K562 (cell line): ENCODE measurements around the gene CCDC9. TPM values are rescaled to one million over a fixed set of nuclear protein-coding genes. Genes with fewer than 3 reads are reported as not detected.
A peak's percentile ranks its signal among the peaks of the same experiment; 100 is the strongest.

ENCODE experiments used
- COPS2 ChIP-seq: fragments of 450-650 bp; conservative IDR thresholded peaks from 2 replicates; pipeline ENCODE4 v1.6.1; 2016; ENCODE audit warnings: mild to moderate bottlenecking, moderate library complexity
- DACH1 ChIP-seq: fragments of 450-650 bp; IDR thresholded peaks from 2 replicates; pipeline ENCODE4 v1.6.1; 2018; ENCODE audit not compliant: partially characterized antibody
- DIDO1 ChIP-seq: fragments of 450-650 bp; IDR thresholded peaks from 2 replicates; pipeline ENCODE4 v1.6.1; 2016; ENCODE audit warnings: low read depth, missing biosample characterization, missing genetic modification characterization
- FOSL1 ChIP-seq: fragments of 200-800 bp; sonication (Bioruptor generic); conservative IDR thresholded peaks from 2 replicates; pipeline ENCODE4 v1.6.1; 2016; ENCODE audit warnings: missing genetic modification characterization, missing compliant biosample characterization
- HIVEP1 ChIP-seq: fragments of 250-450 bp; sonication (Bioruptor Pico); IDR thresholded peaks from 2 replicates; pipeline ENCODE4 v1.4.0; 2020; ENCODE audit warnings: mild to moderate bottlenecking
- MEF2D ChIP-seq: conservative IDR thresholded peaks from 2 replicates; pipeline ENCODE4 v1.6.1; 2016; ENCODE audit warnings: low read depth, missing genetic modification characterization, missing compliant biosample characterization
- NR4A1 ChIP-seq, 2 experiments: fragments of 250-450 bp in 1 of 2; fragments of 450-650 bp in 1 of 2; sonication (Bioruptor Pico) in 1 of 2; IDR thresholded peaks; 2 replicates each; pipeline versions ENCODE4 v1.4.0 to v1.6.1; 2016 to 2020; ENCODE audit warnings: mild to moderate bottlenecking in 2 of 2, missing compliant biosample characterization in 1 of 2, missing genetic modification characterization in 1 of 2, moderate library complexity in 1 of 2
- RAD51 ChIP-seq: fragments of 450-650 bp; IDR thresholded peaks from 2 replicates; pipeline ENCODE4 v1.7.1; 2016; ENCODE audit warnings: low read depth, mild to moderate bottlenecking, borderline replicate concordance
- SREBF2 ChIP-seq: sonication (generic); formaldehyde crosslinking; IDR thresholded peaks from 2 replicates; pipeline ENCODE4 v1.4.0; 2020; ENCODE audit warnings: mild to moderate bottlenecking, missing genetic modification reagents
- TAL1 ChIP-seq: fragments of 450-650 bp; IDR thresholded peaks from 2 replicates; pipeline ENCODE4 v1.6.1; 2016; ENCODE audit warnings: mild to moderate bottlenecking
- ZKSCAN8 ChIP-seq: fragments of 200-800 bp; sonication (Bioruptor generic); IDR thresholded peaks from 2 replicates; pipeline ENCODE4 v1.6.1; 2016; ENCODE audit warnings: missing genetic modification characterization, missing compliant biosample characterization
- ZNF212 ChIP-seq: fragments of 450-650 bp; formaldehyde crosslinking; IDR thresholded peaks from 2 replicates; pipeline ENCODE4 v1.4.0; 2020; ENCODE audit warnings: mild to moderate bottlenecking
- ZNF707 ChIP-seq: fragments of 250-450 bp; sonication (Bioruptor Pico); conservative IDR thresholded peaks from 2 replicates; pipeline ENCODE4 v1.8.0; 2022; ENCODE audit warnings: inconsistent platforms, mild to moderate bottlenecking, moderate library complexity
- polyA plus RNA-seq, 8 experiments: library from polyadenylated mRNA; depleted of rRNA in 4 of 8; stranded (reverse) in 5 of 8; unstranded in 3 of 8; fragments of >200 nt; fragmentation: Nextera tagmentation in 2 of 8; fragmentation: Illumina TruSeq in 1 of 8; extraction: Ambion mirVana in 2 of 8; extraction: Trizol in 1 of 8; gene quantifications; 2 replicates each; pipeline versions ENCODE4 v1.2.1 to v1.2.3, GENCODE V29; 2011 to 2014; ENCODE audit warnings: inconsistent platforms in 1 of 8, missing spikeins in 1 of 8
- total RNA-seq, 7 experiments: library from RNA; depleted of rRNA in 6 of 7; stranded (reverse); fragments of >200 nt in 6 of 7; fragmentation: Illumina TruSeq in 2 of 7; extraction: Trizol in 2 of 7; gene quantifications; 2 replicates each; pipeline versions ENCODE4 v1.2.1 to v1.2.3, GENCODE V29; 2011 to 2021; ENCODE audit warnings: low replicate concordance in 1 of 7
- TF ChIP-seq, protein P1 (sequence below): sonication (generic); formaldehyde crosslinking; IDR thresholded peaks from 2 replicates; pipeline ENCODE4 v1.8.1; 2023; ENCODE audit warnings: mild to moderate bottlenecking, missing genetic modification reagents
- TF ChIP-seq, protein P2 (sequence below): fragments of 450-650 bp; conservative IDR thresholded peaks from 2 replicates; pipeline ENCODE4 v1.6.1; 2016; ENCODE audit warnings: missing genetic modification characterization, low read depth, mild to moderate bottlenecking, control low read depth, missing compliant biosample characterization
- TF ChIP-seq, protein P3 (sequence below): fragments of 450-650 bp; formaldehyde crosslinking; IDR thresholded peaks from 2 replicates; pipeline ENCODE4 v1.4.0; 2020; ENCODE audit warnings: mild to moderate bottlenecking, moderate library complexity
- TF ChIP-seq, protein P4 (sequence below): sonication (generic); formaldehyde crosslinking; IDR thresholded peaks from 2 replicates; pipeline ENCODE4 v1.8.0; 2022; ENCODE audit warnings: mild to moderate bottlenecking, missing genetic modification reagents
- TF ChIP-seq, protein P5 (sequence below): sonication (generic); IDR thresholded peaks from 2 replicates; pipeline ENCODE4 v1.6.1; 2016
- TF ChIP-seq, protein P6 (sequence below): IDR thresholded peaks from 3 replicates; pipeline ENCODE4 v1.6.1; 2011; ENCODE audit warnings: borderline replicate concordance, mild to moderate bottlenecking; ENCODE audit not compliant: insufficient read length, insufficient read depth

CCDC9 gene
- total and polyA plus RNA-seq, 9 of the 15 experiments (the other 6 are each of a cell fraction or from before 2014, with no cell fraction given) = 0.23 to 38.6 (median 8.4) TPM

DNA sequence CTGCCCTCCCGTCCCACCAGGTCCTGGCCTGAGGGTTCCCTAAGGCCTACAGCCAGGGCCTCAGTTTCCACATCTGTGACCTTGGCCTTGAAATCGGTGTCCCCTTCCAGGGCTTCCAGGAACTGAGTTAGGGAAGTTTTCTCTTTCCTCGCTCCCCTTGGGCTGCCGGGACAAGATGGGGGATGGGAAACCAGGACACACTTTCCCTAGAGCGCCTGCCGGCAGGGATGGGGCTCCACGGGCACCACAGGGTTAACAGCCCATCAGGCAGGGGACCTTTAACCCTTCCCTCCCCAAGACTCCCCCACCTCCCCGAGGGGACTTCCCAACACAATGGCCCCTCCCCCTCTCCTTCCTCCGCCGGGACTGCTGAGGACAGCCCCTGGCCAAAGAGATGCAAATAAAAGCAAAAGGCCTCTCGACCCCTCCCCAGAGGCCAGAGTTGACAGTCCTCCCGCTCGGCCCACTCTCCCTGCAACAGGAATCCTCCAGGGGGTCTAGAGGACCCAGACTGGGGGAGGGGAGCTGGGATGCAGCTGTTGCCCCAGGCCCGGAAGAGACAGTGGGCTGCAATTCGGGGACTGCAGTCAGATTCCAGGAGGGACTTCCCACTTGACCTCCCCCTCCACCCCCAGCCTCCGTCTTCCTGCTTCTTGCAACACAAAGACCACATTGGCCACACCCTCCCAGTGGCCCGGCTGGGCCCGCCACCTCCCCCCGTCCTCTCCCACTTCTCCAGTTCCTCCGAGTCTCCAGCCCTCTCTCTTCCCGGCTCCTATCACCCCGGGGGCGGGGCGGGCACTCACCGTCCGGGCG lies 28.8 kb upstream of the CCDC9 start (continued):
- TF ChIP-seq, protein P1, sequence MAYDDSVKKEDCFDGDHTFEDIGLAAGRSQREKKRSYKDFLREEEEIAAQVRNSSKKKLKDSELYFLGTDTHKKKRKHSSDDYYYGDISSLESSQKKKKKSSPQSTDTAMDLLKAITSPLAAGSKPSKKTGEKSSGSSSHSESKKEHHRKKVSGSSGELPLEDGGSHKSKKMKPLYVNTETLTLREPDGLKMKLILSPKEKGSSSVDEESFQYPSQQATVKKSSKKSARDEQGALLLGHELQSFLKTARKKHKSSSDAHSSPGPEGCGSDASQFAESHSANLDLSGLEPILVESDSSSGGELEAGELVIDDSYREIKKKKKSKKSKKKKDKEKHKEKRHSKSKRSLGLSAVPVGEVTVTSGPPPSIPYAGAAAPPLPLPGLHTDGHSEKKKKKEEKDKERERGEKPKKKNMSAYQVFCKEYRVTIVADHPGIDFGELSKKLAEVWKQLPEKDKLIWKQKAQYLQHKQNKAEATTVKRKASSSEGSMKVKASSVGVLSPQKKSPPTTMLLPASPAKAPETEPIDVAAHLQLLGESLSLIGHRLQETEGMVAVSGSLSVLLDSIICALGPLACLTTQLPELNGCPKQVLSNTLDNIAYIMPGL = no peak
- TF ChIP-seq DIDO1 (no peak), ZNF707 (no peak), COPS2 (no peak), ZNF212 (CRISPR knock-in tag) (no peak), SREBF2 (CRISPR knock-in tag) (no peak), ZKSCAN8 (CRISPR knock-in tag) (no peak), DACH1 (peak; percentile 85), HIVEP1 (no peak), NR4A1 (CRISPR knock-in tag; IDR thresholded peaks at IDR 0.05) (no peak), NR4A1 (tag; IDR thresholded peaks at IDR 0.05) (no peak), TAL1 (no peak; the same call in 1 of the 2 replicates), FOSL1 (tag) (peak; percentile 56; the same call in 1 of the 2 replicates), RAD51 (no peak; the same call in 1 of the 2 replicates), MEF2D (peak; percentile 67)
- TF ChIP-seq, protein P2, sequence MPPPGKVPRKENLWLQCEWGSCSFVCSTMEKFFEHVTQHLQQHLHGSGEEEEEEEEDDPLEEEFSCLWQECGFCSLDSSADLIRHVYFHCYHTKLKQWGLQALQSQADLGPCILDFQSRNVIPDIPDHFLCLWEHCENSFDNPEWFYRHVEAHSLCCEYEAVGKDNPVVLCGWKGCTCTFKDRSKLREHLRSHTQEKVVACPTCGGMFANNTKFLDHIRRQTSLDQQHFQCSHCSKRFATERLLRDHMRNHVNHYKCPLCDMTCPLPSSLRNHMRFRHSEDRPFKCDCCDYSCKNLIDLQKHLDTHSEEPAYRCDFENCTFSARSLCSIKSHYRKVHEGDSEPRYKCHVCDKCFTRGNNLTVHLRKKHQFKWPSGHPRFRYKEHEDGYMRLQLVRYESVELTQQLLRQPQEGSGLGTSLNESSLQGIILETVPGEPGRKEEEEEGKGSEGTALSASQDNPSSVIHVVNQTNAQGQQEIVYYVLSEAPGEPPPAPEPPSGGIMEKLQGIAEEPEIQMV = no peak; the same call in 1 of the 2 replicates
- TF ChIP-seq, protein P3, sequence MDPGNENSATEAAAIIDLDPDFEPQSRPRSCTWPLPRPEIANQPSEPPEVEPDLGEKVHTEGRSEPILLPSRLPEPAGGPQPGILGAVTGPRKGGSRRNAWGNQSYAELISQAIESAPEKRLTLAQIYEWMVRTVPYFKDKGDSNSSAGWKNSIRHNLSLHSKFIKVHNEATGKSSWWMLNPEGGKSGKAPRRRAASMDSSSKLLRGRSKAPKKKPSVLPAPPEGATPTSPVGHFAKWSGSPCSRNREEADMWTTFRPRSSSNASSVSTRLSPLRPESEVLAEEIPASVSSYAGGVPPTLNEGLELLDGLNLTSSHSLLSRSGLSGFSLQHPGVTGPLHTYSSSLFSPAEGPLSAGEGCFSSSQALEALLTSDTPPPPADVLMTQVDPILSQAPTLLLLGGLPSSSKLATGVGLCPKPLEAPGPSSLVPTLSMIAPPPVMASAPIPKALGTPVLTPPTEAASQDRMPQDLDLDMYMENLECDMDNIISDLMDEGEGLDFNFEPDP = no peak
- TF ChIP-seq, protein P4, sequence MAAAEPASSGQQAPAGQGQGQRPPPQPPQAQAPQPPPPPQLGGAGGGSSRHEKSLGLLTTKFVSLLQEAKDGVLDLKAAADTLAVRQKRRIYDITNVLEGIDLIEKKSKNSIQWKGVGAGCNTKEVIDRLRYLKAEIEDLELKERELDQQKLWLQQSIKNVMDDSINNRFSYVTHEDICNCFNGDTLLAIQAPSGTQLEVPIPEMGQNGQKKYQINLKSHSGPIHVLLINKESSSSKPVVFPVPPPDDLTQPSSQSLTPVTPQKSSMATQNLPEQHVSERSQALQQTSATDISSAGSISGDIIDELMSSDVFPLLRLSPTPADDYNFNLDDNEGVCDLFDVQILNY = no peak
- TF ChIP-seq, protein P5, sequence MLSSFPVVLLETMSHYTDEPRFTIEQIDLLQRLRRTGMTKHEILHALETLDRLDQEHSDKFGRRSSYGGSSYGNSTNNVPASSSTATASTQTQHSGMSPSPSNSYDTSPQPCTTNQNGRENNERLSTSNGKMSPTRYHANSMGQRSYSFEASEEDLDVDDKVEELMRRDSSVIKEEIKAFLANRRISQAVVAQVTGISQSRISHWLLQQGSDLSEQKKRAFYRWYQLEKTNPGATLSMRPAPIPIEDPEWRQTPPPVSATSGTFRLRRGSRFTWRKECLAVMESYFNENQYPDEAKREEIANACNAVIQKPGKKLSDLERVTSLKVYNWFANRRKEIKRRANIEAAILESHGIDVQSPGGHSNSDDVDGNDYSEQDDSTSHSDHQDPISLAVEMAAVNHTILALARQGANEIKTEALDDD = no peak; the same call in 1 of the 2 replicates
- TF ChIP-seq, protein P6, sequence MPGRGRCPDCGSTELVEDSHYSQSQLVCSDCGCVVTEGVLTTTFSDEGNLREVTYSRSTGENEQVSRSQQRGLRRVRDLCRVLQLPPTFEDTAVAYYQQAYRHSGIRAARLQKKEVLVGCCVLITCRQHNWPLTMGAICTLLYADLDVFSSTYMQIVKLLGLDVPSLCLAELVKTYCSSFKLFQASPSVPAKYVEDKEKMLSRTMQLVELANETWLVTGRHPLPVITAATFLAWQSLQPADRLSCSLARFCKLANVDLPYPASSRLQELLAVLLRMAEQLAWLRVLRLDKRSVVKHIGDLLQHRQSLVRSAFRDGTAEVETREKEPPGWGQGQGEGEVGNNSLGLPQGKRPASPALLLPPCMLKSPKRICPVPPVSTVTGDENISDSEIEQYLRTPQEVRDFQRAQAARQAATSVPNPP = no peak
